ENCODE data around the gene LASP1.
"Not testable (repeated sequence)": the region's sequence is repeated elsewhere in the genome, so short reads cannot be mapped to it uniquely, and the experiment has no call there.

The LASP1 gene

GRCh38 chr17:38911081-38911730 lies 41.3 kb downstream of the LASP1 start:
- H3K4me1 ChIP-seq (ENCODE audit: insufficient read depth, low read length, severe bottlenecking) = peaks cover 28% of the 10 kb centered on the region
- no peaks in the 10 kb centered on the region for H3K27me3 ChIP-seq (ENCODE audit: insufficient read depth, low read length)
- TF ChIP-seq CTCF (IDR thresholded peaks at IDR 0.05; ENCODE audit: low read length) = no peak
- TF ChIP-seq EZH2 (IDR thresholded peaks at IDR 0.05; ENCODE audit: borderline replicate concordance, low read length) = no peak
- H3K79me2 ChIP-seq (ENCODE audit: insufficient read depth, low read length) = no peaks in the 10 kb centered on the region
- no peaks in the 10 kb centered on the region for H4K20me1 ChIP-seq (ENCODE audit: insufficient read depth, low read length)
- H3F3A ChIP-seq (ENCODE audit: insufficient read depth, low read length) = no peaks in the 10 kb centered on the region
- no peak overlapping the region for H3K9ac ChIP-seq (ENCODE audit: low read length)
- no peaks in the 10 kb centered on the region for H3K9me2 ChIP-seq (ENCODE audit: low read depth, low read length)
- no peak overlapping the region for H2AFZ ChIP-seq (ENCODE audit: low read length)
- no peaks in the 10 kb centered on the region for H3K9me3 ChIP-seq (ENCODE audit: low read length)
- H3K27ac ChIP-seq (ENCODE audit: low read depth, low read length, poor library complexity, severe bottlenecking) = no peak overlapping the region
- H3K4me2 ChIP-seq (ENCODE audit: low read length) = no peak overlapping the region
- peaks cover 34% of the 10 kb centered on the region for H3K36me3 ChIP-seq (ENCODE audit: insufficient read depth, low read length)
- no peak overlapping the region for H3K4me3 ChIP-seq (ENCODE audit: low read depth, low read length, poor library complexity, severe bottlenecking)

GRCh38 chr17:38911731-38912081 lies 41.8 kb downstream of the LASP1 start:
- H3K27me3 ChIP-seq (ENCODE audit: insufficient read depth, low read length); H3K4me2 ChIP-seq (ENCODE audit: low read length); H3F3A ChIP-seq (ENCODE audit: insufficient read depth, low read length); H3K9me2 ChIP-seq (ENCODE audit: low read depth, low read length); H2AFZ ChIP-seq (ENCODE audit: low read length); H3K9me3 ChIP-seq (ENCODE audit: low read length); H3K27ac ChIP-seq (ENCODE audit: low read depth, low read length, poor library complexity, severe bottlenecking); H3K4me3 ChIP-seq (ENCODE audit: low read depth, low read length, poor library complexity, severe bottlenecking); H3K9ac ChIP-seq (ENCODE audit: low read length); H4K20me1 ChIP-seq (ENCODE audit: insufficient read depth, low read length); H3K79me2 ChIP-seq (ENCODE audit: insufficient read depth, low read length): not testable (repeated sequence)
- Histone ChIP-seq H3K4me1 (ENCODE audit: insufficient read depth, low read length, severe bottlenecking) (peaks cover 24% of the 10 kb centered on the region), H3K36me3 (ENCODE audit: insufficient read depth, low read length) (peaks cover 34% of the 10 kb centered on the region)

- H3K27ac ChIP-seq (ENCODE audit: low read depth, low read length, poor library complexity, severe bottlenecking) = no peak overlapping the region
Measured at GRCh38 chr17:38912221-38912813, 42.5 kb downstream of the LASP1 start.

More at GRCh38 chr17:38912221-38912813, 42.5 kb downstream of the LASP1 start:
- Histone ChIP-seq H3K4me2 (ENCODE audit: low read length) (no peak overlapping the region), H3K9ac (ENCODE audit: low read length) (no peak overlapping the region), H3K4me3 (ENCODE audit: low read depth, low read length, poor library complexity, severe bottlenecking) (no peak overlapping the region), H3K79me2 (ENCODE audit: insufficient read depth, low read length) (no peaks in the 10 kb centered on the region), H4K20me1 (ENCODE audit: insufficient read depth, low read length) (no peaks in the 10 kb centered on the region), H3K4me1 (ENCODE audit: insufficient read depth, low read length, severe bottlenecking) (peaks cover 18% of the 10 kb centered on the region), H3F3A (ENCODE audit: insufficient read depth, low read length) (no peaks in the 10 kb centered on the region), H3K9me2 (ENCODE audit: low read depth, low read length) (no peaks in the 10 kb centered on the region), H3K27me3 (ENCODE audit: insufficient read depth, low read length) (no peaks in the 10 kb centered on the region), H3K36me3 (ENCODE audit: insufficient read depth, low read length) (peaks cover 38% of the 10 kb centered on the region), H3K9me3 (ENCODE audit: low read length) (no peaks in the 10 kb centered on the region), H2AFZ (ENCODE audit: low read length) (no peak overlapping the region)
- TF ChIP-seq CTCF (IDR thresholded peaks at IDR 0.05; ENCODE audit: low read length) = no peak
- TF ChIP-seq EZH2 (IDR thresholded peaks at IDR 0.05; ENCODE audit: borderline replicate concordance, low read length) = no peak
